NOMO-1 treated with DMSO at 0.1 percent for 48 hours (cell line): Measurements from ENCODE around the gene HSP90AA1.
"Not testable (repeated sequence)": the region's sequence is repeated elsewhere in the genome, so short reads cannot be mapped to it uniquely, and the experiment has no call there.

Source experiments
- DNase-seq: peaks from one replicate; lab custom pipeline; 2025; ENCODE audit not compliant: unreplicated experiment; lab: John Stamatoyannopoulos, UW

The HSP90AA1 gene

DNA sequence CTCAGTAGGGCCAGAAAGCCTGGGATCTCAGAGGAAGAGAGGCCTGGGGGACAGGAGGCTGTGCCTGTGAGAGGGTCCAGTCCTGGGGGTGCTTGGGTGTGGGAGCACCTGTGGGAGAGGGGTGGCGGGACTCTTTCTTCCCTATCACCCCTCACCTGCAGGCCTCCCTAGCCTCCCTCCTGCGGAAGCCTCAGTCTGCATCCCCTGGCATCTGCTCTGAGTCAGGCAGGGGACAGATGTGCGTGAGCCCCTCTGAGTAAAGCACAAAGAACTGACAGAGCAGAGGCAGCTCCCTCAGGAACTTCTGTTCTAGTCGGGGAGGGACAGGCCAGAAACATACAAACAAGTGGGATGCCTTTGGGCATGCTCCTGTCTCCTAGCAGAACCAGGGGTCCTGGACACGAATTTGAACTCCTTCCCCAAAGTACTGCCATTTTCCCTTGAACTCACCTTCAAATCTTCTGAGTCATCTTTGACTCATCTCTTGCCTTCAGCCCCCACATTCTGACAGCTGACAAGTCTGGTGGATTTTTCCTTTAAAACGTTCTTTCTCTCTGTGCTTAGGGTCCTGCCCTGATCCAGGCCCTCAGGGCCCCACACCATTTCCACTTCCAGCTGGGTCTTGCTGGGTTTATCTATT, 8.5 kb upstream of the HSP90AA1 start:
- no peak for DNase-seq

DNA sequence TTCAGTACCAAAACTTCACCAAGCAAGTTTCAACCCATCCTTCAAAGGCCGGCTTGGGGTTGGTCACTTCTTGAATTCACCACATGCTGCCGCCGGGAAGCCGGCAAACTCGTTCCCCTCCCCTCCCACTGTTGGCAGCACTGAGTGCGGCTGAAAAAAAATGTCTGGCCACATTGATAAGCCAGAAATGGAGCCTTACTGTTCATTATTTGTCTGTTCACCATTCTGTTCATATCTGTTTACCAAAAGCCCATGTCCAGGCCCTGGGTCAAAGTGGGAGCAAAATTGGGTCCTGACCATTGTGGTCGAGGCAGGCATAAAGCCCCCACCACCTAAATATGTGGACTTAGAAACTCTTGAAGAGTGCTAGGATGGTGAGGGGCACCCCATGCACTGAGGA, 7.3 kb upstream of the HSP90AA1 start:
- no peak for DNase-seq

DNA sequence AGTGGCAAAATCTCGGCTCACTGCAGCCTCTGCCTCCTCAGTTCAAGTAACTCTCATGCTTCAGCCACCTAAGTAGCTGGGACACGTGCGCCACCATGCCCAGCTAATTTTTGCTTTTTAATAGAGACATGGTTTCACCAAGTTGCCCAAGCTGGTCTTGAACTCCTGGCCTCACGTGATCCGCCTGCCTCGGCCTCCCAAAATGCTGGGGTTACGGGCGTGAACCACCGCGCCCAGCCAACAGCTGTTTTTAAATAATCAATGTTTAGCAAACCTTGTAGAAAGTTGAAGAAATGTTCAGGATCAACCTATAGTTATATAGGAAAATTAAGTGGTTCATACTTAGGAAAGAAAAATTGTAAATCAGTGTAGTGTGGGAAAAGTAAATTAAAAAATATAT, 6.0 kb upstream of the HSP90AA1 start:
- DNase-seq: no peak

DNA sequence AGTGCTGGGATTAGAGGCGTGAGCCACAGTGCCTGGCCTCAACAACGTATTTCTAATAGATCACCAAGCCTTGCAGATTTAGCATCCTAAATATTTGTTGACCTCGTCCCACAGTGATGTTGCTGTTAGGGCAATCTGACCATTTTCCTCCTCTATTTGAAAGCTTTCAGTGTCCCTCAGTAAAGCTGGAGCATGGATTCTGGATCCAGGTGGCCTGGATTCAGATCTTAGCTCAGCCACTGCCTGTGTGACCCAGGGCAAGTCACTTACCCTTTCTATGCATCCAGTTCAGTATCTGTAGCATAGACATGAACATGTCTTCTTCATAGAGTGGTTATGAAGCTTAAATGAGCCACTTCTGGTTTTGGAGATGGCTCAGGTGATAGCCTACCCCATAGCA, 3.9 kb upstream of the HSP90AA1 start:
- no peak for DNase-seq

DNA sequence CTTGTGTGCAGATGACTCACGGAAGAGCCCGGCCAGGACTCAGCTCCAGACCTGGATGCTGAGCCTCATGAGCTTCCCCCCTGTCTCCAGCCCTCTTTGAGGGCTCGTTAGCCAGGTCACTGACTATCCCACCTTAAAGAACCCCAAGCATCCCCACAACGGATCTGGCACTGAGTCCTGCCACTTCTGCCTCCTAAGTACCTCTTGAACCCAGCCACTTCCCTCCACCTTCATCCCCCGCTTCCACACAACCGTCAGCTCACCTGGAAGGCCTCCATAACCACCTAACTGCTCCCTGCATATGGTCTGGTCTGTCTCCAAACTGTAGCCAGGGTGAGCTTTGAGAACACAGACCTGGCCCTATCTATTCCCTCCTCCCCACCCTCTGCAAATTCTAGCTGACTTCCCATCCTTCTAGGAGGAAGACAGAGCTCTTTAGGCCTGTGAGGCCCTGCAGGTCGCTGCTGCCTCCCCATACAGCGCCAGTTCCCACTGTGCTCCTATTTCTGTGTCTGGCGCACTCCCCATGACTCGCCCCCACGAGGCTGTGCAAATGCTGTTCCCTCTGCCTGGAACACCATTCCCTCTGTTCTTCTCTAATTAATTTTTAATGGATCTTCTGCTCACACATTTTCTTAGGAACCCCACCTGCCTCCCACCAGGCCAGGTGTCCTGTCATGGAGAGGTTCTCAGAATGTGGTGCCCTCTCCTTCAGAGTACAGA, 2.9 kb upstream of the HSP90AA1 start:
- DNase-seq: no peak

DNA sequence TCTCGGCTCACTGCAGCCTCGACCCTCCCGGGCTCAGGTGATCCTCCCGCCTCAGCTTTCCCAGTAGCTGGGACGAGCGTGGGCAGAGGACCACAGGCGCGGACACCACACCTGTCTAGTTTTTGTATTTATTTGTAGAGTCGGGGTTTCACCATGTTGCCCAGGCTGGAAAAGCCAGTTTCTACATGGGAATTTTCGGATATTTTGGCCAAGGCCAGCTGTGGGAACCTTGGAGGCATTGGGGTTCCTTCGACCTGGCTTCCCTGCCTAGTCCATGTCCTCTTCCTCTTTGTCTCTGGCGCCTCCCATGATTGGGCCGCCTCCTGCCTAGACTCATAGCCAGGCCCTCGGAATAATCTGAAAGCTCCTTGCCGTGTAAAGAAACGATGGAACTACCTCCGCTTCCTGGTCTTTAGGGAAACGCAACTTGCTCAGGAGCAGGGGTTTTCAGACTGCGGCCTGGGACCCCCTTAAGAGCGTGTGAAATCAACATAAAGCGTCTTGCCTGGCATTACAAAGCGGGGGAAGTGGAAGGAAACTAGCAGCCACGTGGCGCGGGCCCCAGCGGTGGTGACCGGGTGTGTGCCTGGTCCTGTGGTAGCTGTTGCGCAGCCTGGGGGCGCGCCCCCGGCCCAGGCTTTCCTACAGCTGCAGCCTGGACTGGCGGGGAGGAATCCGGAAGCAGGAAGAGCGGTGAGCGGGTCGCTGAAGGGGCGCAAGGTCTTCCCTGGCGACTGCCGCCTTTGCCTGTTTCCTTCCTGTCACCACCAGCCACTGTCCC, 1.4 kb upstream of the HSP90AA1 start:
- DNase-seq: peak; percentile 79

DNA sequence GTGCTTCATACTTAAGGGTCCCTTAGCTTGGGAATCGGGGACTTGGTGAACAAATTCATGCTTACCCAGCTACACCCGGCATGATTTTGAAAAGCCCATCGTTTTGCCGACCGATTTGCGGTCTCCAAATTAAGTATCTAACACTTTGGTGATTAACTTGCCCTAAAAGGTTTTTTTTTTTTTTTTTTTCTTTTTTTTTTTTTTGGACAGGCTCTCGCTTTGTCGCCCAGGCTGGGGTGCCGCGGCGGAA, 843 bp upstream of the HSP90AA1 start:
- DNase-seq: no peak

DNA sequence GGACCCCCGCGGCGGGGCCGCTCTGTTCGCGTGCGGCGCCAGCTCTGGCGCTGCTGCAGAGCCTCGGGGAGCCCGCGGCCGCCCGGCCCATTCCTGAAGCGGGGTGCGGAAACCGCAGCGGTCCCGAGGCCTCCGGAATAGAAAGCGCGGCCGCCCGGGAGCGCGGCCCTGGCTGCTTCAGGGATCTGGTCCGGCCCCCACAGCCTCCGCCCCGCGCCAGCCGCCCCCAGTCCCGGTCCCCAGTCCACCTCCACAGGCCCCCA, 204 bp downstream of the HSP90AA1 start:
- DNase-seq: no peak

DNA sequence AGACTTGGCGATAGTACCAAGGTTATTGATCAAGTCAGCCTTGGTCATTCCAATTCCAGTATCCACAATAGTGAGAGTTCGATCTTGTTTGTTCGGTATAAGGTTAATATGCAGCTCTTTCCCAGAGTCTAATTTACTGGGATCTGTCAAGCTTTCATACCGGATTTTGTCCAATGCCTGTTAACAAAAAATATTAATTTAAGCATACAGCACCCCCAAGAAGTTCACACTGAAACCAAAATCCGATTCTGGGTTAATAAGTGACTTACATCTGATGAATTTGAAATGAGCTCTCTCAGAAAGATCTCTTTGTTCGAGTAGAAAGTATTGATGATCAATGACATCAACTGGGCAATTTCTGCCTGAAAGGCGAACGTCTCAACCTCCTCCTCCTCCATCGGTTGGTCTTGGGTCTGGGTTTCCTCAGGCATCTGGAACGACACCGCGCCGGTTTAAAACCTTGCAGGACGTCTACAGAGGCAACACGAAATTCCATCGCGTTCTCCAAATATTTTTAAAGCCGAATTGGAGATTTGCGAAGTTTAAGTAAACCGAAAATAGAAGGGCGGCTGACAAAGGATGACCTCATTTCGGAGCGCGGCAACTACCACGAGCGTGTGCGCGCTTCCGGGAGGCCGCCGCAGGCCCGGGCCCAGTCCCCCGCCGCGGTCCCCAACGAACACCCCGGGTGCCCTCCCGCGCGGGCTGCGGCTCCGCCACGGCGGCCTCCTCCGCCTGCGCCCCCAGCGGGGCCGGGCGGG, 716 bp downstream of the HSP90AA1 start:
- peak; percentile 43 for DNase-seq

DNA sequence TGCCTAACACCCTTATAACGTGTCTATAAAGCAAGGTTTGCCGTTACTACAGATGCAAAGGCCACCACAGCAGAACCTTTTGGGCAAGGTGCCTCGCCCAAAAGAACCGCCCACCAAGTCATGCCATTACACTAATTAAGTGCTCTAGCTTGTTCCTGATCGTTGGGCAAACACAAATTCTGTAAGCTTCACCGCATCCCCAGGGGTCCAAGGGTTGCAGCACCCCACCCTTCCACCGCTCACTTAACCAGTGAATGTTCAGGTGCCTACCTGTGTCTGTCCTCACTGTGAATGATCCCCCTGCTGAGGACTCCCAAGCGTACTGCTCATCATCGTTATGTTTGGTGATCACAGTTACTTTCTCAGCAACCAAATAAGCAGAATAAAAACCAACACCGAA, 1.4 kb downstream of the HSP90AA1 start:
- DNase-seq: no peak

DNA sequence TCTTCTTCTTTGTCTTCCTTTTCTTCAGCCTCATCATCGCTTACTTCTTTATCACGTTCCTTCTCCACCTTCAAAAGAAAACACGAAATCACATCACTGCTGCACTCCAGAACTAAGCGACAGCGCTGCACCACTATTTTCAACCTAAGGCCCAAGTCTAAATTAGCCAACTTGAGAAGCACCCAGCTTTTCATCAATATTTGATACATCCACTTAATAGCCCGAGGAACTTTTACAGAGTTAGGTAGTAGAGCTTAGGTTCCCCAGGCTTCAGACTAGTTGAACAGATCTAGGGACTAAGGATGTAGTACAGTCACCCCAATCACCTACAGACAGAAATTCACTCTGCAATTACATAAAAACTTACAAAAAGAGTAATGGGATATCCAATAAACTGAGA, 1.9 kb downstream of the HSP90AA1 start:
- DNase-seq: no peak

DNA sequence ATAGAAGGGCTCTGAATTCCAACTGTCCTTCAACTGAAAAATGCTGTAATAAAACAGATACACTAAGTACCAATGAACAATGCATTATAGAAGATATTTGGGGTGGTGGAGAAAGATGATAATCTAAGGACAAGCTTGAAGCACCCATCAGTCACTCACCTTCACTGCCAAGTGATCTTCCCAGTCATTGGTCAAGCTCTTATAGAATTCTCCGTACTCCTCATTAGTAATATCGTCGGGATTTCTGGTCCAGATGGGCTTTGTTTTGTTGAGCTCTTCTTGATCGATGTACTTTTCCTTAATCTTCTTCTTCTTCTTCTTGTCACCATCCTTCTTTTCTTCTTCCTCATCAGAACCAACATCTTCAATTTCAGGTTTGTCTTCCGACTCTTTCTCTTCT, 2.3 kb downstream of the HSP90AA1 start:
- not testable (repeated sequence) for DNase-seq

DNA sequence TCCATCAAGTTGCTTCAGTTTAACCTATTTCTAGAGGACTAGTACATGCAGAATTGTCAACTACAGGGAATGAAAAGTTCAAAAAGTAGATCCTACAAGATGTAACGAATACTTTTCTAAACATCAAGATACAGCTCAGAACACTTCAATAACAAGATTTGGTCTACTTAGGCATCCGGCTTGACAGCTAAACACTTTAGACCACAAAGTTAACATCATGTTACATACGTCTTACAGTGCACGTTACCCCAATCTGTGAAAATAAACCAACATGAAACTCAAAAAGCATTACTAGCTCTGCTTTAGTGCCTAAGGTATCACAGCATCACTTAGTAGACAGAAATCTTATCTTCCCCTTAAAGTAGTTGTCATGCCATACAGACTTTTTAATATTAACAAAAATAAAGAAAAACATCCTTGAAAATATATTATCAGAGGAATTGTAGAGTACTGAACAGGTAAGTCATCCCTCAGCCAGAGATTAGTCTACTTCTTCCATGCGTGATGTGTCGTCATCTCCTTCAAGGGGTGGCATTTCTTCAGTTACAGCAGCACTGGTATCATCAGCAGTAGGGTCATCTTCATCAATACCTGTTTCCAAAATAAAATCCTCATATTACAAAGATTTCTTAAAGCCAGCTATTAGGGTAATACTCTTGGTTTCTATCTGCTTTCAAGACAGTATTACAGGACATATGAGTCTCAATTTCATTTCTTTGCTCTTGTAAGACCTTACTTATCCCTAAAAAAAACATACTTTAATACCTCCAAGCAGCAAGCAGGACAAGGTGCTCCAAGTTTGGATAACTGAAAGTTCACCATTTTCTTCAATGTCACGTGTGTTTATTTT, 5.4 kb downstream of the HSP90AA1 start:
- DNase-seq: no peak

DNA sequence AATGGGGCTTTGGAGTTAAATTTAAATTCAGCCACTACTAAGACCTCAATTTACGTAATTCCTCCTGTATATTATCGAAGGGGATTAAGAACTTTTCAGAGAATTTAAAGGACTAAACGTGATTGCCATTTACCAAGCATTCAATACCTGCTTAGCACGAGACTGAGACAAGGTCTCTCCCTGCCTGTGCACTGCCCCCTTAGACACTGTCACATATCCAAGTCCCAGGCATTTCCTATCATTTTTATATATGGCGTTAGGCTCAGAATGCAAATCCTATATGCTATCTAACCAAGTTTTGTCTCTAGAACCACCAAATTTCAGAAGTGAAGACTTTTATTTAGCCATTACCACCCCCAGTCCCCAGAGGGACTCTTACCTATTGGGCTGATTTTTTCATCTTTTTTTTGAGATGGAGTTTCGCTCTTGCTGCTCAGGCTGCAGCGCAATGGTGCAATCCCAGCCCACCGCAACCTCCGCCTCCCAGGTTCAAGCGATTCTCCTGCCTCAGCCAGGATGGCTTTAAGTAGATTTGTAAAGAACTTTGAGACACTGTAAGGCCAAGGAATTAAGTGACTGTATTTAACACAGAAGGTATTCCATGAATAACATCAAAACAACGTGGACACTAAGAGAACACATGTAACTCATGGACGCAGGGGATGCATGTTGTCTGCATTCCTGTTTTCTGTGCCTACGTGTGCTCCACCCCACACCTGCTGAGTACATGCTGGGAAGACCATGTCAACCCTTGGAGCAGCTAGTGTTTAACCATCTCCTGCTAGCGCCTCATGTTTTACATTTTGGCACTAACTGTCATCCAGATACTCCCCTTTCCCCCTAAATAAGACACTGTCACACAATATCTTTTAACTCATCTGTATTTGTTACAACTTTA, 6.4 kb downstream of the HSP90AA1 start:
- DNase-seq: no peak

DNA sequence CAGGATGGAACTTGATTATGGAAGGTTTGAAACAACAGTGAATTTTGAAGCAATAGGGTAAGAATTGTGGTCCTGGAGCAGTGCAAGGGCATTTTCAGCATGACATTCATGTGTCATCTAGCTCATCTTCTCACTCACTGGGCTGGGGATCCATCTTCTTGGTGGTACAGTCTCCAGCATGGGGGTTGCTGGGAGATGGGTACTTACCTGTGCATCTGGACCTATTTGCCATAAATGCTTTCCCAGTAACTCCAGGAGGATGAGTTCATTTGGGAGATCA, 7.2 kb downstream of the HSP90AA1 start:
- DNase-seq: no peak

DNA sequence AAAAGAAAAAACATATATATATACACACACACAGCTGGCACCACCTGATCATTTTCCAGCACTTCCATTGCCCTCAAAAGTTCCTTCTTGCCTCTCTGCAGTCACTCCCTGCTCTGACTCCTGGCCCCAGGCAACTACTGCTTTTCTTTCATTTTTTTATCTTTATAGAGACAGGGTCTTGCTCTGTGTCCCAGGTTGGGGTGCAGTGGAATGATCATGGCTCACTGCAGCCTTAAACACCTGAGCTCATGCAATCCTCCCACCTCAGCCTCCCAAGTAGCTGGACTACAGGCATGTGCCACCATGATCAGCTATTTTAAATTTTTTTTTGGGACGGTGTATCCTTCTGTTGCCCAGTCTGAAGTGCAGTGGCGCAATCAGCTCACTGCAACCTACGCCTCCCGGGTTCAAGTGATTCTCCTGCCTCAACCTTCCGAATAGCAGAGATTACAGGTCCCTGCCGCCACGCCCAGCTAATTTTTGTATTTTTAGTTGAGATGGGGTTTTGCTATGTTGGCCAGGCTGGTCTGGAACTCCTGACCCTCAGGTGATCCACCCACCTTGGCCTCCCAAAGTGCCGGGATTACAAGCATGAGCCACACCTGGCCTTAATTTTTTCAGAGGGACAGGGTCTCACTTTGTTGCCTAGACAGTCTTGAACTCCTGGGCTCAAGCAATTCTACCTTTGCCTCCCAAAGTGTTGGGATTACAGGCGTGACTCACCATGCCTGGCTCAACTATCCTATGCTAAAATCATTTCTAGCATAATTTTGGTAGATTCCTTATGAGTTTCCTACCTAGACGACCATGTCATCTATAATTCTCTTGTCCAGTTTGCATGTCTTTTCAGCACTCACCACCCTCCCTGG, 7.8 kb downstream of the HSP90AA1 start:
- no peak for DNase-seq

DNA sequence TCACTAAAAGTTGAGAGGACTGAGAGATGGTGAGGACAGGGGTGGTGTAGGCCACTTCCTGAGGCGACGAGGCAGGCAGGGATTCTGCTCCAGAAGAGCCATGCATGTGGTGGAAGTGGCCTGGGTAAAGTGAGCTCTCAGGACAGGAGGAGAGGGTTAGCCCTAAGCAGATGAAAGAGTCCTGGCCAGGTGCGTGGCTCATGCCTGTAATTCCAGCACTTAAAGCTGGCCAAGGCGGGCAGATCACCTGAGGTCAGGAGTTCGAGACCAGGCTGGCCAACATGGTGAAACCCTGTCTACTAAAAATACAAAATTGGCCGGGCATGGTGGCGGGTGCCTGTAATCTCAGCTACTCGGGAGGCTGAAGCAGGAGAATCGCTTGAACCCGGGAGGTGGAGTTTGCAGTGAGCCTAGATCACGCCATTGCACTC, 8.5 kb downstream of the HSP90AA1 start:
- DNase-seq: not testable (repeated sequence)

DNA sequence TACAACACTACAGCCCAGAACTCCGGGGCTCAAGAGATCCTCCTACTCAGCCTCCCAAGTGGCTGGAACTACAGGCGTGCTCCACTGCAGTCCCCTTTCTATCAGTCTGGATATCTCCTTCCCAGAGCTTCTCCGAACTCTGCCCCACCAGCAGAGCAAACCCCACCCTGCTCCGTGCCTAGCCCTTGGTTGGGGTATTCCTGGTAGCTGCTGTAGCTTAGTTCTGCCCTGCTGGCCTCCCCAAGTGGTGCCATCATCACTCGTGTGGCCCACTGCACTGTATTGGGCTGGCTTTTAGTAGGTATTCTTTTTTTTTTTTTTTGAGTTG, 9.5 kb downstream of the HSP90AA1 start:
- no peak for DNase-seq

DNA sequence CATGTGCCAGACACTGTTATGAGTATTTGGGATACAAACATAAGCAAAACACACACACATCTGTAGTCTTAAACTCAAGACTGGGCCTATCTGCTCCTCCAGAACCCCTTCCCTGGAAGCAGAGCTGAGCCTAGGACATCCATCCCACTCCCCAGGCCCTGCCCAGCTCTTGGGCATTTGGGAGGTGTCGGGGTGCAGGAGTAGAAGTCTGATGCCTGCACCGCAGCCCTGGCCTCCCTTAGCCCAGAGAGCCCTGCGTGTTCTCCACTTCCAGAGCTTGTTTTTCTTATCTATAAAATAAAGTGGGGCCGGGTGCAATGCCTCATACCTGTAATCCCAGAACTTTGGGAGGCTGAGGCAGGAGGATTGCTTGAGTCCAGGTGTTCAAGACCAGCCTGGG, 11.7 kb downstream of the HSP90AA1 start:
- DNase-seq: no peak
